Hepatocyte (in vitro differentiated cells): ENCODE results near the gene DSCAML1. TPM values are rescaled to one million over a fixed set of nuclear protein-coding genes. Genes with fewer than 3 reads are reported as not detected.

Experiments
- DNase-seq: peaks from one replicate; pipeline ENCODE4 v3.0.0-alpha.2; 2016; ENCODE audit warnings: low spot score
- H2AFZ ChIP-seq: fragments of 200-600 bp; sonication (generic); 2 replicates; pipeline ENCODE4 v1.6.0; 2016; ENCODE audit warnings: antibody characterized with exemption, mild to moderate bottlenecking
- H3K27ac ChIP-seq: fragments of 200-600 bp; sonication (generic); 2 replicates; pipeline ENCODE4 v1.5.1; 2016; ENCODE audit warnings: mild to moderate bottlenecking
- H3K27me3 ChIP-seq: fragments of 200-600 bp; sonication (generic); 2 replicates; pipeline ENCODE4 v1.6.1; 2016
- H3K36me3 ChIP-seq: fragments of 200-600 bp; sonication (generic); replicated peaks from 2 replicates; pipeline ENCODE4 v1.5.1; 2016; ENCODE audit warnings: low read depth; ENCODE audit not compliant: insufficient read depth
- H3K4me1 ChIP-seq: fragments of 200-600 bp; sonication (generic); 2 replicates; pipeline ENCODE4 v1.5.1; 2016; ENCODE audit warnings: mild to moderate bottlenecking, moderate library complexity; ENCODE audit not compliant: insufficient read depth
- H3K4me2 ChIP-seq: fragments of 200-600 bp; sonication (generic); 2 replicates; pipeline ENCODE4 v1.6.0; 2016
- H3K4me3 ChIP-seq: fragments of 200-600 bp; sonication (generic); 2 replicates; pipeline ENCODE4 v1.5.1; 2016; ENCODE audit warnings: mild to moderate bottlenecking
- H3K79me2 ChIP-seq: fragments of 200-600 bp; sonication (generic); 2 replicates; pipeline ENCODE4 v1.6.0; 2017; ENCODE audit warnings: mild to moderate bottlenecking
- H3K9me2 ChIP-seq: fragments of 200-600 bp; sonication (generic); replicated peaks from 2 replicates; pipeline ENCODE4 v1.6.0; 2017; ENCODE audit warnings: mild to moderate bottlenecking; ENCODE audit not compliant: insufficient read depth
- H3K9me3 ChIP-seq: fragments of 200-600 bp; sonication (generic); 2 replicates; pipeline ENCODE4 v1.5.1; 2016; ENCODE audit warnings: low read depth, mild to moderate bottlenecking
- H4K20me1 ChIP-seq: fragments of 200-600 bp; sonication (generic); 2 replicates; pipeline ENCODE4 v1.6.0; 2016; ENCODE audit warnings: mild to moderate bottlenecking; ENCODE audit not compliant: insufficient read depth, poor library complexity, severe bottlenecking
- CTCF ChIP-seq: fragments of 200-600 bp; sonication (generic); IDR thresholded peaks from 2 replicates; pipeline ENCODE4 v1.5.1; 2016; ENCODE audit warnings: antibody characterized with exemption, mild to moderate bottlenecking; ENCODE audit not compliant: poor library complexity
- EZH2 ChIP-seq: fragments of 200-600 bp; sonication (generic); IDR thresholded peaks from 2 replicates; pipeline ENCODE4 v1.6.1; 2016; ENCODE audit warnings: antibody characterized with exemption, mild to moderate bottlenecking, borderline replicate concordance
- EZH2phosphoT487 ChIP-seq: fragments of 200-600 bp; sonication (generic); IDR thresholded peaks from one replicate; pipeline ENCODE4 v1.6.1; 2018; ENCODE audit warnings: antibody characterized with exemption, mild to moderate bottlenecking, low read depth, moderate library complexity; ENCODE audit not compliant: unreplicated experiment, severe bottlenecking
- WGBS: methylation state at CpG from one replicate; pipeline ENCODE4 v1.1.6; 2016; ENCODE audit warnings: low lambda C conversion rate; ENCODE audit errors: missing lambda C conversion rate; 5-methylcytosine and 5-hydroxymethylcytosine counted together
- polyA plus RNA-seq: library from polyadenylated mRNA; unstranded; fragments of >200 nt; fragmentation: Nextera tagmentation; extraction: Ambion mirVana; gene quantifications from 2 replicates; pipeline ENCODE4 v1.2.1, GENCODE V29; 2016
- total RNA-seq: library from RNA; depleted of rRNA; stranded (reverse); fragments of >200 nt; gene quantifications from 2 replicates; pipeline ENCODE4 v1.2.3, GENCODE V29; 2014

The DSCAML1 gene
- total and polyA plus RNA-seq, 2 experiments from 2014 or later = 0.46 to 2.6 TPM

GRCh38 chr11:117605331-117605730 lies 191.7 kb downstream of the DSCAML1 start:
- Histone ChIP-seq H3K4me1 (no peaks in the 10 kb centered on the region), H3K27ac (no peak overlapping the region), H2AFZ (no peak overlapping the region), H3K4me3 (no peak overlapping the region), H3K9me3 (no peaks in the 10 kb centered on the region), H3K36me3 (no peaks in the 10 kb centered on the region), H3K27me3 (peaks cover 12% of the 10 kb centered on the region), H3K9me2 (no peaks in the 10 kb centered on the region), H3K79me2 (no peaks in the 10 kb centered on the region), H3K4me2 (no peak overlapping the region), H4K20me1 (no peaks in the 10 kb centered on the region)
- WGBS = 91% methylated on average over 8 of the region's 8 CpGs
- no peak for DNase-seq
- TF ChIP-seq CTCF = no peak
- no peak for TF ChIP-seq EZH2phosphoT487
- no peak for TF ChIP-seq EZH2

DNA sequence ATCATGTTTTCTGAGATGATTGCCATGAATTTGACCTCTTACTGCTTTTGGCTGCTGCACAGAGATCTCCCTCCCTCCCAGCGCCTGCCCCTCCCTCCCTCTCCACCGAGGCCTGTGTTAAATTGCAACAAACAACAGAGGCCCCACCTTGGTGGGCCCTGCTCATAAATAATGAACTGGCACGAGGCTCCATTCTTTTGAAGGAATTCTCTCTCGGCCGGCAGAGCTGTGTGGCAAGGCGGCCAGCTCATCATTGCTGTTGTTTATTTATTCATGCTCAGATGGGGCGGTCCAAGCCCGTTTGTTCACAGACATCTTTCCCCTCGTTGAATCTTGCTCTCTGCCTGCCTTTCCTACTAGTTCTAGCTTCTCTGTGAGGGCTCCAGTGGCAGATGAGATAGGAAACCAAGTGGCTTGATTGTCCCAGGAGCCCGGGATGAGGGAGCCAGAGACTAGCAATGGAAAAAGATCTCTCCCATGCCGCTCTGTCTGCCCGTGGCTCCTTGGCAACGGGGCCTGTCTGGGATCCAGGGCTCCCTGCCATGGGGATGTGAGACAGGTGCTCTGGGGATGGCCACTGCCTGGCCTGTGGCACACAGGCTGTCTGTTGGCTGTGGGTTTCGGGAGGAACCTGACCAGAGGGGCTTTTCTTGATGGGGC lies 192.6 kb downstream of the DSCAML1 start:
- Histone ChIP-seq H3K27ac (no peak overlapping the region), H2AFZ (no peak overlapping the region), H3K27me3 (peaks cover 12% of the 10 kb centered on the region), H3K9me3 (no peaks in the 10 kb centered on the region), H3K4me3 (no peak overlapping the region), H3K79me2 (no peaks in the 10 kb centered on the region), H4K20me1 (no peaks in the 10 kb centered on the region), H3K9me2 (no peaks in the 10 kb centered on the region), H3K4me2 (no peak overlapping the region), H3K36me3 (no peaks in the 10 kb centered on the region), H3K4me1 (no peaks in the 10 kb centered on the region)
- DNase-seq = peak; percentile 16
- 59% methylated on average over 14 of the region's 14 CpGs for WGBS
- no peak for TF ChIP-seq CTCF
- TF ChIP-seq EZH2 = no peak
- TF ChIP-seq EZH2phosphoT487 = no peak

DNA sequence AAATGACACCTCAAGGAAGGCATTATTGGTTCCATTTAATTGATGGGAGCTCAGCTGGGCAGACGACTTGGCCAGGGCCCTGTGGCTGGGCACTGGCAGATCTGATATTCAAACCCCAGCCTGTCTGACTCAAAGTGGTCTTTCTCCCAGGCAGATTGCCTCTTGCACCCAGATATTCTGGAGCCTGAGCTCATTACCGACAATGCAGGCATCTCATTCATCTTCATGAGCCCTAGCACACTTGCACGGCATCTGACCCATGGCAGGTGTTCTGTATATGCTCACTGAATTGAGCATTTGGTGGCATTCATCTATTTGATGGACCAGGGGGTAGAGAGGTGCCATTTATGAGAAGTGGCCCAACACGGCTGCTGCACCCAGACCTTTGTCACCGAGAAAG lies 193.1 kb downstream of the DSCAML1 start:
- no peaks in the 10 kb centered on the region for H3K4me1 ChIP-seq
- no peak overlapping the region for H2AFZ ChIP-seq
- H3K4me3 ChIP-seq = no peak overlapping the region
- H3K9me2 ChIP-seq = no peaks in the 10 kb centered on the region
- TF ChIP-seq EZH2phosphoT487 = no peak
- TF ChIP-seq CTCF = no peak
- TF ChIP-seq EZH2 = no peak
- peaks cover 12% of the 10 kb centered on the region for H3K27me3 ChIP-seq
- H3K27ac ChIP-seq = no peak overlapping the region
- no peaks in the 10 kb centered on the region for H3K79me2 ChIP-seq
- no peaks in the 10 kb centered on the region for H4K20me1 ChIP-seq
- DNase-seq = no peak
- no peak overlapping the region for H3K4me2 ChIP-seq
- WGBS = 75% methylated on average over 5 of the region's 5 CpGs
- no peaks in the 10 kb centered on the region for H3K36me3 ChIP-seq
- no peaks in the 10 kb centered on the region for H3K9me3 ChIP-seq
